Left ventricle myocardium inferior (tissue), 1 donor: ENCODE measurements around the gene FAM222A. TPM values are rescaled to one million over a fixed set of nuclear protein-coding genes. Genes with fewer than 3 reads are reported as not detected.

ENCODE experiments used
- DNase-seq: peaks from one replicate; pipeline ENCODE4 v3.0.0-alpha.2; 2020
- H3K27ac ChIP-seq: fragments of 200-600 bp; replicated peaks from 2 replicates; pipeline ENCODE4 v1.8.0; 2021
- H3K27me3 ChIP-seq: fragments of 200-600 bp; 2 replicates; pipeline ENCODE4 v1.8.0; 2021; ENCODE audit warnings: low read depth
- H3K36me3 ChIP-seq: fragments of 200-600 bp; 2 replicates; pipeline ENCODE4 v1.8.0; 2021
- H3K4me1 ChIP-seq: fragments of 200-600 bp; 2 replicates; pipeline ENCODE4 v1.8.0; 2021
- H3K4me3 ChIP-seq: fragments of 200-600 bp; 2 replicates; pipeline ENCODE4 v1.8.0; 2021; ENCODE audit warnings: mild to moderate bottlenecking, moderate library complexity
- H3K9me3 ChIP-seq: fragments of 200-600 bp; replicated peaks from 2 replicates; pipeline ENCODE4 v1.8.0; 2021
- CTCF ChIP-seq: fragments of 200-600 bp; IDR thresholded peaks from 2 replicates; pipeline ENCODE4 v1.8.0; 2021; ENCODE audit warnings: antibody characterized with exemption, mild to moderate bottlenecking, borderline replicate concordance
- intact Hi-C: fragments of 100-400 bp; cut with micrococcal nuclease; formaldehyde crosslinking; loops from one replicate; pipeline ENCODE4 v1.11.0; 2022
- total RNA-seq: library from RNA; stranded (reverse); fragmentation: NEBNext Ultra II Directional; extraction: Animal tissue kit (Norgen Biotek cat#: 25700); gene quantifications from one replicate; pipeline ENCODE4 v1.2.1, GENCODE V29; 2021
- donor health status: DM: no; HTN: yes; CAD: no; lungs with severe emphysema.

Gene FAM222A
- total RNA-seq, 1 donor from 2014 or later = 20.0 TPM

- no peaks in the 10 kb centered on the region for H3K36me3 ChIP-seq
- H3K27ac ChIP-seq = no peak overlapping the region
- H3K9me3 ChIP-seq = no peaks in the 10 kb centered on the region
- peaks cover 19% of the 10 kb centered on the region for H3K4me1 ChIP-seq
- no peak overlapping the region for H3K4me3 ChIP-seq
- intact Hi-C loops = no loop called here
- H3K27me3 ChIP-seq = no peaks in the 10 kb centered on the region
- no peak for TF ChIP-seq CTCF
- peak; percentile 12 for DNase-seq
Observed at GRCh38 chr12:109729801-109730200, 16.2 kb downstream of the FAM222A start.

- Histone ChIP-seq H3K4me1 (peaks cover 26% of the 10 kb centered on the region), H3K36me3 (no peaks in the 10 kb centered on the region), H3K9me3 (no peaks in the 10 kb centered on the region), H3K4me3 (no peak overlapping the region), H3K27ac (no peak overlapping the region), H3K27me3 (no peaks in the 10 kb centered on the region)
- no peak for TF ChIP-seq CTCF
- intact Hi-C loops = no loop called here
- DNase-seq = peak; percentile 5
Observed at GRCh38 chr12:109730306-109731145, 16.9 kb downstream of the FAM222A start.

DNA sequence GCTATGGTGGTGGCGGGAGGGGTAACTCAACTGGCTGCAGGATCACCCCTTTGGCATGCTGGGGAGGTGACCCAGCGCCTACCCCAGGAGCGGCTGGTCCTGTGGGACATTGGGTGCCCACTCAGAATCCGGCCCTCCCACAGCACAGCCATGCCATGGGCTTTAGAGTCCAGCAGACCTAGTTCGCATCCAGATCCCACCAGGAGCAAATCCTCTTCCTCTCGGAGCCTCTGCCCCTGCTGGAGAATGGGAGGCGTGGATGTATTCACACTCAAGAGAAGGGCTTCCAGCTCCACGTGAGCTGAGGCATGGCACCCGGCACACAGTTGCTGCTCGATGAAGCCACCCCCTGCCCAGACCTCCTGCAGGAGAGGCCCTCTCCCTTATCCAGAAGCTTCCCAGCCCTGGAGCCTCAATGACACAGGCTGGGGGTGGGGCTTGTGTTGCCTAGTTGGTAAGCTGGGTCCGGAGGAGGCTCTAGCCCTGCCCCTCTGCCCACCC lies 17.7 kb downstream of the FAM222A start:
- Histone ChIP-seq H3K4me3 (no peak overlapping the region), H3K27ac (no peak overlapping the region), H3K27me3 (no peaks in the 10 kb centered on the region), H3K4me1 (peaks cover 33% of the 10 kb centered on the region), H3K9me3 (no peaks in the 10 kb centered on the region), H3K36me3 (no peaks in the 10 kb centered on the region)
- intact Hi-C loops = no loop called here
- TF ChIP-seq CTCF = no peak
- peak; percentile 3 for DNase-seq

DNA sequence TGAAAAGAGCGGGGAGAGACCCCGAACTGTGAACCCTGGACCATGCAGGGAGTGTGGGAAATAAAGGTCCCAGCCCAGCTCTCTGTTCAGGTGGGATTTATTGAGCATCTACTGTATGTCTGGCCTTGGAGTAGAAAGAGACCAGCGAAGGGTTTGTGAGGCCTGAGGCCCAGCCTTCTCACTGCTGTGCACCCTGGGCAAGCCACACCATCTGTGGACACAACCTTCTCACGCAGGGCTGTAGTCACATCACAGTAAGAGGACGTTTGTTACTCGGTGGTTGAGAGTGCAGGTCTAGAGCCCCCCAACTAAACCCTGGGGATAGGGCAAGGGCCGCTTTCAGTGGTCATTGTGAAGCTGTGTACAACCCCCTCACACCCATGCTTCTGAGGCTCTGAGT lies 18.2 kb downstream of the FAM222A start:
- TF ChIP-seq CTCF = no peak
- peaks cover 36% of the 10 kb centered on the region for H3K4me1 ChIP-seq
- no peaks in the 10 kb centered on the region for H3K36me3 ChIP-seq
- H3K9me3 ChIP-seq = no peaks in the 10 kb centered on the region
- H3K4me3 ChIP-seq = no peak overlapping the region
- no peaks in the 10 kb centered on the region for H3K27me3 ChIP-seq
- intact Hi-C loops = no loop called here
- DNase-seq = peak; percentile 1
- H3K27ac ChIP-seq = no peak overlapping the region

DNA sequence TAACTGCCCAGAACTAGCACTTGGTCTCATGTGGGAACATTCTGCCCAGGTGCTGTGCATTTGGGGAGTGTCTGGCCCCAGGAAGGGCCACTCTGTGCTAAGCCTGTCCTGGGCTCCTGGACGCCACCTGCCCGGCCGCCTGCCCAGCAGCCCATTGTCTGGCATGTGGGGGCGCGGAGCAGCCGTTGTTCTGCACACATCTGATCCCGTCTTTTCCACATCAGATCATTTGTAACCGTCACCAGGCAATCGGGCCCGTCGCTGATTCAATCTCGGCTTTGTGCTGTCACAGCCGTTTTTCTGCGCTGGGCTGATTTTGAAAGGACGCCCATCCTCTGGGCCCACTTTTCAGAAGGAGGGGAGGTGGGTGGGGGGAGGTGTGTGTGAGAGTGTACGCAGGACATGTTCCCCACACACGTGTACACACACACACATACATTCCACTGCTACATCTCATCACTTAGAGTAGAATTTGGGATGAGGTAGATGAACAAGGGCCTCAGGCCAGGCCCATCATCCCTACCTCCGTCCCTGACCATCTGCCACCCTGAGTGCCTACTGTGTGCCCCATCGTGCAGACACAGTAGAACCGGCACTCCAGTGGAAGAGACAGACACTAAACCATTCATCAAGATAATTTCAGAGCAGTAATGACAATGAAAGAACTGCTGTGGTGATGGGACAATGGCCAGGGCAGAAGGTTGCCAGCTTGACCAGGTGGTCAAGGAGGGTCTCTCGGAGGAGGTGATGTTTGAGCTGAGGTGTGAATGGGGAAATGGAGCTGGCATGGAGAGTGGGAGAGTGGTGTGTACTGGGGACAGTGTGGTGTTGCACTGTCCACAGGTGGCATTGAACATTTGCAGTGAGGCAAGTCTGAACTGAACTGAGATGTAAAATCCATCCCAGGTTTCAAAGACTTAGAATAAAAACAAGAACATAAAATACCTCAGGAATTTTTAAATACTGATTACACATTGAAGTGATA lies 19.0 kb downstream of the FAM222A start:
- Histone ChIP-seq H3K4me1 (peaks cover 28% of the 10 kb centered on the region), H3K36me3 (no peaks in the 10 kb centered on the region), H3K4me3 (no peak overlapping the region), H3K9me3 (no peaks in the 10 kb centered on the region), H3K27ac (no peak overlapping the region), H3K27me3 (no peaks in the 10 kb centered on the region)
- intact Hi-C loops = no loop called here
- peak; percentile 4 for DNase-seq
- no peak for TF ChIP-seq CTCF
